ENCODE data around the gene HDAC11.

HDAC11 gene

DNA sequence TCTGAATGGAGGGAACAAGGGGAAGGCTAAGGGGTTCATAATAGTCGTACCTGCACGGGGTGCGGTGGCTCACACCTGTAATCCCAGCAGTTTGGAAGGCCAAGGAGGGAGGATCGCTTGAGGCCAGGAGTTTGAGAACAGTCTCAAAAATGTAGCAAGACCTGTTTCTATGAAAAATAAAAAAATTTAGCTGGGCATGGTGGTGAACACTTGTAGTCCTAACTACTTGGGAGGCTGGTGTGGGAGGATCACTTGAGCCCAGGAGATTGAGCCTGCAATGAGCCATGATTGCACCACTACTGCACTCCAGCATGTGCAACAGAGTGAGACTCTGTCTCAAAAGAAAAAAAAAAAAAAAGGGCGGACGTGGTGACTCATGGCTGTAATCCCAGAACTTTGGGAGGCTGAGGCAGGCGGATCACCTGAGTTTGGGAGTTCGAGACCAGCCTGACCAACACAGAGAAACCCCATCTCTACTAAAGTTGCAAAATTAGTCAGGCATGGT lies 17.9 kb upstream of the HDAC11 start:
- no peak overlapping the region for H3K4me3 Mint-ChIP-seq

GRCh38 chr3:13462822-13463221 lies 17.3 kb upstream of the HDAC11 start:
- H3K27me3 Mint-ChIP-seq = no peaks in the 10 kb centered on the region
- H3K27ac Mint-ChIP-seq = no peak overlapping the region
- peaks cover 4% of the 10 kb centered on the region for H3K4me1 Mint-ChIP-seq
- H3K9me3 Mint-ChIP-seq = no peaks in the 10 kb centered on the region
- no peaks in the 10 kb centered on the region for H3K36me3 Mint-ChIP-seq
- H3K4me3 Mint-ChIP-seq = no peak overlapping the region

More for the DNA sequence above, 17.9 kb upstream of the HDAC11 start:
- Mint-ChIP-seq H3K4me1 (peaks cover 4% of the 10 kb centered on the region), H3K27me3 (no peaks in the 10 kb centered on the region), H3K36me3 (no peaks in the 10 kb centered on the region), H3K9me3 (no peaks in the 10 kb centered on the region), H3K27ac (no peak overlapping the region)

DNA sequence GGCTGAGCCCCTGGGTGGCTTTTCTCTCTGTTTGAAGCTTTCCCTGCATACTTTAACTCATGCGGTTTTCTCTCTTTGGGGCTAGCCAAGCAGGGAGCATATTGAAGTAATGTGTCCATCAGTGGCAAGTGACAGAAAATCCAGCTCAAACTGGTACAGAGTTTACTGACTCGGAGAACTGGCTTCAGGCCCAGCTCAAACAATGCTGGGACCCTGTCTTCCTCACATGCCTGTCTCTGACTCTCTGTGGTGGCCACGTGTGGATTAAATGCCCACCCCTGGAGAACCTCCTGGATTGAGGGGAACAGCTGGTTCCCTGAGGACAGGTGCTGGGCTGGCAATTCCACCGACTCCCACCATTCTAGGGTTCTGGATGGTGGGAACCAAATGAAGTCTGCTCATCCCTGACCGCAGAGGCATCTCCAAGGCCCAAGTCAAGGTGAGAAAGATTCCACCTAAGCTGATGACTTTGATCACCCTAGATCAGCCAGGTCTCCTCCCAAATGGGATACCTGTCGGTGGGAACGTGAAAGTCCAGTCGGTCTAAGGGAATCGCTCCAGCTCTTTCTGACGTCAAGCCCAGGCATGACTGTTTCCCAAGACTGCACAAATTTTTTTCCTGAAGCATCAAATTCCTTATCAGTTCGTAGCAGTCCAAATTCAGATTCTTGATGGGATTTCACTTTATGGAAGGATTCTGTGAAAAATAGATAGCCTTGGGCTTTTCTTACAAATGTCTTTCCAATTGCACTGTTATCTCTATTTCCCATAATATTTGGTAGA lies 16.3 kb upstream of the HDAC11 start:
- Mint-ChIP-seq H3K9me3 (no peaks in the 10 kb centered on the region), H3K36me3 (no peaks in the 10 kb centered on the region), H3K4me3 (no peak overlapping the region), H3K27ac (no peak overlapping the region), H3K27me3 (no peaks in the 10 kb centered on the region), H3K4me1 (peaks cover 4% of the 10 kb centered on the region)

DNA sequence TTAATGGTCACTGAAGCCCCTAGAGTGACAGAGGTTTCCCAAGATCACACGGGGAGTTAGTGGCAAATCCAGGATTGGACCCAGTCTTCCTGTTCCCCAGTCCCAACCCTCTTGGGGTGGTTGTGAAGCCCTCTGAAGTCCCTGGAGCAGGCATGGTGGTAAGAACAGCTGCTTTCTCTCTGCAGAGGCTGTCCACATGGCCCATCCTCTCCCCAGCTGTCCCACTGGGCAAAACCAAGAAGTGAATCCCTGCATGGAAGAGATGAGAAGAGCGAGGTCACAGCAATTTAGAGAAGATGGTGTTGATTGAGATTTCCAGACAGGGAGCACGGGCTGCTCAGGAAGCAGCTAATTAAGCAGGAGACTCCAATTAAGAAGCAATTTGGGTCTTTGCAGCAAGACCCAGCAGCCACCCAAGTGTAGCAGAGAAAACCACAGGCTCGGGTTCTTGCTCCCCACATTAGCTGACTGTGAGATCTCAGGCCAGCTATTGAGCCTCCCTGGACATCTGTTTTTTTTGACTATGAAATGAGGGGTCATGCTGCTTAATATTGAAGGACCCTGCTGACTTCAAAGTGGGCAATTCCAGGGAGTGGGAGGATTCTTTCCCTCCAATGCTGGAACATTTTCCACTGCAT lies 14.8 kb upstream of the HDAC11 start:
- Mint-ChIP-seq H3K36me3 (no peaks in the 10 kb centered on the region), H3K4me3 (no peak overlapping the region), H3K27ac (no peak overlapping the region), H3K4me1 (peaks cover 4% of the 10 kb centered on the region), H3K27me3 (no peaks in the 10 kb centered on the region), H3K9me3 (no peaks in the 10 kb centered on the region)

DNA sequence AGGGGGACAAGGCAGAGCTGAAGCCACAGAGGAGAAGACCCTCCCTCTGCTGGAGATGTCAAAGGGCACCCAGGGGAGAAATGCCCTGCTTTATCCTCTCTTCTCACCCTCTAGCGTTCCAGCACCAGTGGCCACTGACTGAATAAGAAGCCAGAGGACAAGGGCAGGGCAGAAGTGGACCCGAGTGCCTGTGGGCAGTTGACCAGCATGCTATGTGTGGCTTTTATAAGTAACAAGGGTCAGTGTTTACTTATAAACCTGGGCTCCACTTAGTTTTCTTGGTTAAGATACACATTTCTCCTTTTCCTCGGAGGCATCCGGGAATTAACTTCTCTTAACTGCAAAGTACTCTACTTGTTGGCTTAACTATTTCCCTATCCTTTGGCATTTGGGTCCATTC lies 13.3 kb upstream of the HDAC11 start:
- Mint-ChIP-seq H3K4me1 (no peaks in the 10 kb centered on the region), H3K4me3 (no peak overlapping the region), H3K27ac (no peak overlapping the region), H3K9me3 (no peaks in the 10 kb centered on the region), H3K27me3 (no peaks in the 10 kb centered on the region), H3K36me3 (no peaks in the 10 kb centered on the region)

GRCh38 chr3:13470894-13471574 lies 9.1 kb upstream of the HDAC11 start:
- Mint-ChIP-seq H3K27ac (no peak overlapping the region), H3K4me3 (no peak overlapping the region), H3K9me3 (no peaks in the 10 kb centered on the region), H3K27me3 (no peaks in the 10 kb centered on the region), H3K36me3 (no peaks in the 10 kb centered on the region), H3K4me1 (no peaks in the 10 kb centered on the region)

GRCh38 chr3:13472286-13472685 lies 7.8 kb upstream of the HDAC11 start:
- H3K4me1 Mint-ChIP-seq = no peaks in the 10 kb centered on the region
- H3K4me3 Mint-ChIP-seq = no peak overlapping the region
- no peak overlapping the region for H3K27ac Mint-ChIP-seq
- H3K27me3 Mint-ChIP-seq = no peaks in the 10 kb centered on the region
- H3K9me3 Mint-ChIP-seq = no peaks in the 10 kb centered on the region
- no peaks in the 10 kb centered on the region for H3K36me3 Mint-ChIP-seq

DNA sequence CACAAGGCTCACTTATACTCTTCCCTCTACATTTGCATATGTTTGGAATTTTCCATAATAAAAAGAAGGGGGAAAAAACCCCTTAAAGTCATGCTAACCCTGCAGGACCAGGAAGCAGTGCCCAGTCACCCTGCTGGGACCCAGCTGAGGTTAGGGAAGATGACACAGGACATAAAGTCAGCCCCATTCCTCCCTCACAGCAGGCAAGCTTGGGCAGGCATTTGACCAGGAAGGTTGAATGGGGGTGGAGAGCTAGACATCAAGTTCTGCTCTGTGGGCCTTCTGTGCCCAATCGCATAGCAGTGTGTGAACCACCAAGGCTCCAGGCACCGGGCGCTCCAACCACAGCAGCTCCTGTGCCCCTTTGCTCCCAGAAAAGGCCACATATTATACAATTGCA lies 7.1 kb upstream of the HDAC11 start:
- H3K27me3 Mint-ChIP-seq = no peaks in the 10 kb centered on the region
- H3K4me1 Mint-ChIP-seq = no peaks in the 10 kb centered on the region
- no peak overlapping the region for H3K4me3 Mint-ChIP-seq
- H3K27ac Mint-ChIP-seq = no peak overlapping the region
- no peaks in the 10 kb centered on the region for H3K36me3 Mint-ChIP-seq
- no peaks in the 10 kb centered on the region for H3K9me3 Mint-ChIP-seq

- no peaks in the 10 kb centered on the region for H3K4me1 Mint-ChIP-seq
- no peaks in the 10 kb centered on the region for H3K9me3 Mint-ChIP-seq
- no peak overlapping the region for H3K4me3 Mint-ChIP-seq
- no peaks in the 10 kb centered on the region for H3K27me3 Mint-ChIP-seq
- no peak overlapping the region for H3K27ac Mint-ChIP-seq
- H3K36me3 Mint-ChIP-seq = no peaks in the 10 kb centered on the region
Measured at GRCh38 chr3:13474021-13474420, 6.1 kb upstream of the HDAC11 start.

- no peak overlapping the region for H3K4me3 Mint-ChIP-seq
- no peaks in the 10 kb centered on the region for H3K9me3 Mint-ChIP-seq
- H3K27me3 Mint-ChIP-seq = no peaks in the 10 kb centered on the region
- no peaks in the 10 kb centered on the region for H3K36me3 Mint-ChIP-seq
- no peaks in the 10 kb centered on the region for H3K4me1 Mint-ChIP-seq
- no peak overlapping the region for H3K27ac Mint-ChIP-seq
Measured at GRCh38 chr3:13474776-13475303, 5.3 kb upstream of the HDAC11 start.

GRCh38 chr3:13475871-13476590 lies 4.1 kb upstream of the HDAC11 start:
- no peaks in the 10 kb centered on the region for H3K27me3 Mint-ChIP-seq
- H3K4me1 Mint-ChIP-seq = no peaks in the 10 kb centered on the region
- no peaks in the 10 kb centered on the region for H3K9me3 Mint-ChIP-seq
- H3K27ac Mint-ChIP-seq = no peak overlapping the region
- H3K36me3 Mint-ChIP-seq = no peaks in the 10 kb centered on the region
- no peak overlapping the region for H3K4me3 Mint-ChIP-seq

GRCh38 chr3:13477943-13478342 lies 2.2 kb upstream of the HDAC11 start:
- H3K27ac Mint-ChIP-seq = peak overlapping the region; percentile 51
- H3K36me3 Mint-ChIP-seq = no peaks in the 10 kb centered on the region
- no peak overlapping the region for H3K4me3 Mint-ChIP-seq
- peaks cover 9% of the 10 kb centered on the region for H3K4me1 Mint-ChIP-seq
- no peaks in the 10 kb centered on the region for H3K9me3 Mint-ChIP-seq
- no peaks in the 10 kb centered on the region for H3K27me3 Mint-ChIP-seq

DNA sequence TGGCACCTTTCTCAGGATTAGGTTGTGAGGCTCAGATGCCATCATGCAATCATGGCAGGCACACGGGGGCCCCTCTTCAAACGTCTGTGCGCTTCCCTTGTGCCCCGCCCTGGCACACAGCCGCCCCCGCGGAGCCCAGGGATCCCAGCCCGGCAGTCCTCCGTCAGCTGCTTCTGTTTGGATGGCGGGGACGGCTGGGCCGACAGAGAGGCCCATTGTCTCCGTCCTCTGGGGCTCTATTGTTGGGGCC lies 849 bp upstream of the HDAC11 start:
- H3K36me3 Mint-ChIP-seq = no peaks in the 10 kb centered on the region
- H3K27me3 Mint-ChIP-seq = no peaks in the 10 kb centered on the region
- peak overlapping the region; percentile 86 for H3K27ac Mint-ChIP-seq
- H3K4me1 Mint-ChIP-seq = peaks cover 9% of the 10 kb centered on the region
- H3K9me3 Mint-ChIP-seq = no peaks in the 10 kb centered on the region
- peak overlapping the region; percentile 90 for H3K4me3 Mint-ChIP-seq

GRCh38 chr3:13480340-13481318 lies 523 bp downstream of the HDAC11 start:
- H3K4me1 Mint-ChIP-seq = peaks cover 21% of the 10 kb centered on the region
- no peaks in the 10 kb centered on the region for H3K27me3 Mint-ChIP-seq
- no peaks in the 10 kb centered on the region for H3K36me3 Mint-ChIP-seq
- H3K9me3 Mint-ChIP-seq = no peaks in the 10 kb centered on the region
- peak overlapping the region; percentile 86 for H3K4me3 Mint-ChIP-seq
- H3K27ac Mint-ChIP-seq = no peak overlapping the region
